CD14-positive monocyte (primary cell): ENCODE data around the gene OR51V1. TPM values are rescaled to one million over a fixed set of nuclear protein-coding genes. Genes with fewer than 3 reads are reported as not detected.

Experiments used
- DNase-seq, 3 donors: peaks; one replicate each; pipeline ENCODE4 v3.0.0-alpha.2; 2011 to 2022
- H2AFZ ChIP-seq: 2 replicates; pipeline ENCODE4 v1.6.0; 2012; ENCODE audit warnings: mild to moderate bottlenecking, low read depth, low read length, inconsistent platforms; ENCODE audit not compliant: insufficient read depth, poor library complexity, severe bottlenecking
- H3K27ac ChIP-seq, 2 donors: 1 replicate in 1 of 2; 2 replicates in 1 of 2; pipeline ENCODE4 v1.5.1; 2012 to 2013; ENCODE audit warnings: low read length in 2 of 2, control low read depth in 1 of 2, inconsistent platforms in 1 of 2, low read depth in 1 of 2, mild to moderate bottlenecking in 1 of 2
- H3K27me3 ChIP-seq, 2 donors: one replicate each; pipeline versions ENCODE4 v1.6.0 to v1.6.1; 2011 to 2013; ENCODE audit warnings: low read length in 2 of 2; ENCODE audit not compliant: control insufficient read depth in 2 of 2, insufficient read depth in 2 of 2
- H3K36me3 ChIP-seq, 2 donors: replicated peaks in 1 of 2; 1 replicate in 1 of 2; 2 replicates in 1 of 2; pipeline versions ENCODE4 v1.5.1 to v1.6.1; 2012 to 2013; ENCODE audit warnings: low read length in 2 of 2, control low read depth in 1 of 2, inconsistent platforms in 1 of 2, mild to moderate bottlenecking in 1 of 2; ENCODE audit not compliant: insufficient read depth in 2 of 2, control insufficient read depth in 1 of 2
- H3K4me1 ChIP-seq, 2 donors: 1 replicate in 1 of 2; 2 replicates in 1 of 2; pipeline versions ENCODE4 v1.5.1 to v1.6.1; 2012 to 2013; ENCODE audit warnings: low read length in 2 of 2, control low read depth in 1 of 2, inconsistent platforms in 1 of 2, mild to moderate bottlenecking in 1 of 2, moderate library complexity in 1 of 2; ENCODE audit not compliant: insufficient read depth in 2 of 2, control insufficient read depth in 1 of 2
- H3K4me2 ChIP-seq: replicated peaks from 2 replicates; pipeline ENCODE3; 2012; ENCODE audit warnings: low read length, moderate library complexity, mild to moderate bottlenecking; ENCODE audit not compliant: poor library complexity, severe bottlenecking; ENCODE audit errors: extremely low read depth
- H3K4me3 ChIP-seq, 3 experiments: fragments of 200-600 bp in 1 of 3; sonication (generic) in 1 of 3; replicated peaks in 1 of 3; 1 replicate in 2 of 3; 2 replicates in 1 of 3; pipeline ENCODE4 v1.5.1; 2011 to 2013; ENCODE audit warnings: low read length in 3 of 3, mild to moderate bottlenecking in 3 of 3, control low read depth in 2 of 3, low read depth in 2 of 3, inconsistent platforms in 1 of 3, moderate library complexity in 1 of 3
- H3K79me2 ChIP-seq: 2 replicates; pipeline ENCODE4 v1.6.0; 2012; ENCODE audit warnings: mild to moderate bottlenecking, control low read depth, inconsistent platforms, low read length, moderate library complexity; ENCODE audit not compliant: insufficient read depth
- H3K9ac ChIP-seq: 2 replicates; pipeline ENCODE4 v1.6.0; 2017; ENCODE audit warnings: low read length, mild to moderate bottlenecking; ENCODE audit not compliant: insufficient read depth, poor library complexity, severe bottlenecking
- H3K9me3 ChIP-seq, 2 donors: replicated peaks in 1 of 2; 1 replicate in 1 of 2; 2 replicates in 1 of 2; pipeline versions ENCODE4 v1.5.1 to v1.6.1; 2012 to 2013; ENCODE audit warnings: low read length in 2 of 2, control low read depth in 1 of 2; ENCODE audit not compliant: control insufficient read depth in 1 of 2, insufficient read depth in 1 of 2
- H4K20me1 ChIP-seq: 2 replicates; pipeline ENCODE4 v1.6.0; 2012; ENCODE audit warnings: mild to moderate bottlenecking, low read length, control low read depth, moderate library complexity; ENCODE audit not compliant: insufficient read depth
- H3K27ac Mint-ChIP-seq, 7 donors: one replicate each; pipeline ENCODE4 v1.8.0; 2020; ENCODE audit warnings: mild to moderate bottlenecking in 7 of 7, mixed read lengths in 7 of 7, moderate library complexity in 6 of 7, inconsistent platforms in 2 of 7
- H3K27me3 Mint-ChIP-seq, 3 donors: one replicate each; pipeline ENCODE4 v1.8.0; 2021 to 2022; ENCODE audit warnings: low read depth in 3 of 3, mild to moderate bottlenecking in 3 of 3, mixed read lengths in 3 of 3, moderate library complexity in 3 of 3, inconsistent platforms in 1 of 3
- H3K36me3 Mint-ChIP-seq, 2 donors: one replicate each; pipeline ENCODE4 v1.8.0; 2020; ENCODE audit warnings: mixed read lengths in 2 of 2, inconsistent platforms in 1 of 2, mild to moderate bottlenecking in 1 of 2
- H3K4me1 Mint-ChIP-seq: one replicate; pipeline ENCODE4 v1.8.0; 2020; ENCODE audit warnings: mild to moderate bottlenecking, mixed read lengths
- H3K4me3 Mint-ChIP-seq, 2 donors: one replicate each; pipeline ENCODE4 v1.8.0; 2020; ENCODE audit warnings: mild to moderate bottlenecking in 2 of 2, mixed read lengths in 2 of 2, moderate library complexity in 1 of 2
- H3K9me3 Mint-ChIP-seq, 7 donors: one replicate each; pipeline ENCODE4 v1.8.0; 2020 to 2022; ENCODE audit warnings: mixed read lengths in 7 of 7, mild to moderate bottlenecking in 6 of 7, moderate library complexity in 6 of 7, inconsistent platforms in 2 of 7
- WGBS: methylation state at CpG from one replicate; pipeline ENCODE4 v1.1.5; 2013; ENCODE audit warnings: missing lambda C conversion rate; ENCODE audit not compliant: insufficient coverage; 5-methylcytosine and 5-hydroxymethylcytosine counted together
- intact Hi-C, 2 donors: fragments of 100-400 bp; cut with micrococcal nuclease; formaldehyde crosslinking; loops; one replicate each; pipeline versions ENCODE4 v1.15.0 to v1.15.1; 2023
- polyA plus RNA-seq, 3 donors: library from polyadenylated mRNA; depleted of rRNA in 1 of 3; unstranded in 2 of 3; stranded (reverse) in 1 of 3; fragments of 300-500 nt in 2 of 3; fragments of >200 nt in 1 of 3; fragmentation: Illumina TruSeq in 2 of 3; gene quantifications; 1 replicate in 2 of 3; 2 replicates in 1 of 3; pipeline ENCODE4 v1.2.3, GENCODE V29; 2012 to 2021
- TF ChIP-seq, protein P1 (sequence below): fragments of 200-600 bp; IDR thresholded peaks from one replicate; pipeline ENCODE4 v1.8.0; 2022; ENCODE audit warnings: antibody characterized with exemption, mild to moderate bottlenecking

The OR51V1 gene
- polyA plus RNA-seq, 3 donors: not detected

DNA sequence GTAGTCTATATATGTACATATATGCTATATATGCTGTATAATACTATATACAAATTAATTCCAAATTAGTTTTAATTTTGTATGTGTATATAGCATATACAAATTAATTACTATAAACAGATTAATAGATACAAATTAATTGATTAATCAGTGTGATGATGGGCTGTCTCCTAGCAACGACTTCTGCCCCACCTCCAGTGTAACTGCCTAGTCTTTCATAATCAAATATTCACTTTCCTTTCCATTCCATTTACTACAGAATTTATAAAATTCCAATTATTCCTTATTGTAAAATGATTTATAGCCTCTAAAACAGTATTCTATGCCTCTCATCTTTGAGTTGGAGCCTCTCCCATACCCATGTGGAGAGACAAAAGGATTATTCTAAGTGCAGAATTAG is 32.8 kb upstream of the OR51V1 start:
- Mint-ChIP-seq H3K4me3 (no peak overlapping the region), H3K27me3 (peaks cover 0 to 1% (median 0%) of the 10 kb centered on the region in 3 donors), H3K4me1 (peaks cover 7% of the 10 kb centered on the region), H3K36me3 (no peaks in the 10 kb centered on the region), H3K27ac (no peak overlapping the region), H3K9me3 (no peaks in the 10 kb centered on the region)
- no CpG with 5 or more reads among the region's 1 CpG for WGBS
- Histone ChIP-seq H3K36me3 (no peaks in the 10 kb centered on the region), H2AFZ (no peak overlapping the region), H3K27ac (no peak overlapping the region), H3K4me3 (no peak overlapping the region), H3K4me2 (no peak overlapping the region), H3K9me3 (no peaks in the 10 kb centered on the region), H3K27me3 (no peaks in the 10 kb centered on the region), H3K9ac (no peak overlapping the region), H4K20me1 (no peaks in the 10 kb centered on the region), H3K79me2 (no peaks in the 10 kb centered on the region), H3K4me1 (no peaks in the 10 kb centered on the region)
- intact Hi-C loops: no loop called here
- DNase-seq: no peak
- TF ChIP-seq, protein P1, sequence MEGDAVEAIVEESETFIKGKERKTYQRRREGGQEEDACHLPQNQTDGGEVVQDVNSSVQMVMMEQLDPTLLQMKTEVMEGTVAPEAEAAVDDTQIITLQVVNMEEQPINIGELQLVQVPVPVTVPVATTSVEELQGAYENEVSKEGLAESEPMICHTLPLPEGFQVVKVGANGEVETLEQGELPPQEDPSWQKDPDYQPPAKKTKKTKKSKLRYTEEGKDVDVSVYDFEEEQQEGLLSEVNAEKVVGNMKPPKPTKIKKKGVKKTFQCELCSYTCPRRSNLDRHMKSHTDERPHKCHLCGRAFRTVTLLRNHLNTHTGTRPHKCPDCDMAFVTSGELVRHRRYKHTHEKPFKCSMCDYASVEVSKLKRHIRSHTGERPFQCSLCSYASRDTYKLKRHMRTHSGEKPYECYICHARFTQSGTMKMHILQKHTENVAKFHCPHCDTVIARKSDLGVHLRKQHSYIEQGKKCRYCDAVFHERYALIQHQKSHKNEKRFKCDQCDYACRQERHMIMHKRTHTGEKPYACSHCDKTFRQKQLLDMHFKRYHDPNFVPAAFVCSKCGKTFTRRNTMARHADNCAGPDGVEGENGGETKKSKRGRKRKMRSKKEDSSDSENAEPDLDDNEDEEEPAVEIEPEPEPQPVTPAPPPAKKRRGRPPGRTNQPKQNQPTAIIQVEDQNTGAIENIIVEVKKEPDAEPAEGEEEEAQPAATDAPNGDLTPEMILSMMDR: no peak

DNA sequence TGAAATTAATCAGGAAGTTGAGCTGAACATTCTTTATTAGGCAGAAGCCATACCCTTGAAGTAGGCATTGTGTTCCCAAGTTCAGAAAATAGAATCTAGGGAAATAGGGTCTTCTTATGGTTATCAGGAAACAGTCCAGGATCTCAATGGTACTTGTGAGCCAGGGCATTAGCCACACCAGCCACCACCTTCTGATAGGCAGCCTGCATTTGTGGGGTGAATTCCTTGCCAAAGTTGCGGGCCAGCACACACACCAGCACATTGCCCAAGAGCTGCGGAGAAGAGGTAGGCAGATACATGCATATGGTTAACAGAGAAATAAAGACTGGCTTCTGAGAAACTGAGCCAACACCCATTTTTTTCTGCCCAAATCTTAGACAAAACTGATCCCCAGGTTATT is 32.3 kb upstream of the OR51V1 start:
- H3K9me3 Mint-ChIP-seq: no peaks in the 10 kb centered on the region
- DNase-seq: no peak
- Histone ChIP-seq H2AFZ (no peak overlapping the region), H3K4me3 (no peak overlapping the region), H3K79me2 (no peaks in the 10 kb centered on the region), H3K27me3 (no peaks in the 10 kb centered on the region), H3K27ac (no peak overlapping the region), H3K36me3 (no peaks in the 10 kb centered on the region), H3K4me1 (no peaks in the 10 kb centered on the region), H3K9me3 (no peaks in the 10 kb centered on the region), H4K20me1 (no peaks in the 10 kb centered on the region), H3K9ac (no peak overlapping the region), H3K4me2 (no peak overlapping the region)
- H3K27me3 Mint-ChIP-seq: peaks cover 0 to 1% (median 0%) of the 10 kb centered on the region in 3 donors
- TF ChIP-seq, protein P1: no peak
- intact Hi-C loops: no loop called here
- no peak overlapping the region for H3K27ac Mint-ChIP-seq
- no CpG with 5 or more reads among the region's 2 CpGs for WGBS
- peaks cover 7% of the 10 kb centered on the region for H3K4me1 Mint-ChIP-seq
- no peaks in the 10 kb centered on the region for H3K36me3 Mint-ChIP-seq
- H3K4me3 Mint-ChIP-seq: no peak overlapping the region
